IMR-90 (cell line): Measurements from ENCODE around the gene RPS6KA2.

Experiments
- CEBPB ChIP-seq: IDR thresholded peaks from 2 replicates; pipeline ENCODE4 v1.6.1; 2012; ENCODE audit warnings: low read depth, low read length, improper control_type of control experiment
- CTCF ChIP-seq: conservative IDR thresholded peaks from 2 replicates; pipeline ENCODE4 v1.5.1; 2012; ENCODE audit warnings: mild to moderate bottlenecking, low read depth, low read length, improper control_type of control experiment
- POLR2A ChIP-seq: IDR thresholded peaks from 2 replicates; pipeline ENCODE4 v1.6.1; 2012; ENCODE audit warnings: mild to moderate bottlenecking, low read depth, low read length
- RAD21 ChIP-seq: IDR thresholded peaks from 2 replicates; pipeline ENCODE4 v1.6.1; 2012; ENCODE audit warnings: low read length, improper control_type of control experiment
- RCOR1 ChIP-seq: IDR thresholded peaks from 2 replicates; pipeline ENCODE4 v1.6.1; 2012; ENCODE audit warnings: mild to moderate bottlenecking, low read length, improper control_type of control experiment; ENCODE audit not compliant: insufficient replicate concordance
- RFX5 ChIP-seq: IDR thresholded peaks from 2 replicates; pipeline ENCODE4 v1.8.0; 2012; ENCODE audit warnings: low read depth, mild to moderate bottlenecking, low read length, moderate library complexity
- USF2 ChIP-seq: fragments of 150-350 bp; IDR thresholded peaks from 2 replicates; pipeline ENCODE4 v1.6.1; 2017; ENCODE audit warnings: mild to moderate bottlenecking, antibody characterized with exemption, low read length, low read depth
- TF ChIP-seq, protein P1 (sequence below): fragments of 150-350 bp; IDR thresholded peaks from 2 replicates; pipeline ENCODE4 v1.6.1; 2016; ENCODE audit warnings: low read depth, mild to moderate bottlenecking, low read length, moderate library complexity, borderline replicate concordance

GRCh38 chr6:166476634-166477215, 150.3 kb downstream of the RPS6KA2 start:
- no peak for TF ChIP-seq CTCF
- no peak for TF ChIP-seq POLR2A
- no peak for TF ChIP-seq RCOR1
- no peak for TF ChIP-seq USF2
- TF ChIP-seq, protein P1, sequence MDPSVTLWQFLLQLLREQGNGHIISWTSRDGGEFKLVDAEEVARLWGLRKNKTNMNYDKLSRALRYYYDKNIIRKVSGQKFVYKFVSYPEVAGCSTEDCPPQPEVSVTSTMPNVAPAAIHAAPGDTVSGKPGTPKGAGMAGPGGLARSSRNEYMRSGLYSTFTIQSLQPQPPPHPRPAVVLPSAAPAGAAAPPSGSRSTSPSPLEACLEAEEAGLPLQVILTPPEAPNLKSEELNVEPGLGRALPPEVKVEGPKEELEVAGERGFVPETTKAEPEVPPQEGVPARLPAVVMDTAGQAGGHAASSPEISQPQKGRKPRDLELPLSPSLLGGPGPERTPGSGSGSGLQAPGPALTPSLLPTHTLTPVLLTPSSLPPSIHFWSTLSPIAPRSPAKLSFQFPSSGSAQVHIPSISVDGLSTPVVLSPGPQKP: no peak
- no peak for TF ChIP-seq CEBPB
- TF ChIP-seq RAD21: no peak
- no peak for TF ChIP-seq RFX5
